Thoracic aorta (tissue), 2 donors: ENCODE results near the gene VIL1. TPM values are rescaled to one million over a fixed set of nuclear protein-coding genes. Genes with fewer than 3 reads are reported as not detected.

Experiments
- ATAC-seq: fragments of 150-250 bp; one replicate; pipeline ENCODE4 v1.8.0; 2017; ENCODE audit warnings: low read depth; ENCODE audit not compliant: insufficient number of reproducible peaks, low FRiP score
- DNase-seq: peaks from one replicate; pipeline ENCODE4 v3.0.0-alpha.2; 2020; ENCODE audit warnings: low spot score
- H3K27ac ChIP-seq, 2 donors: fragments of 200-600 bp; sonication (generic); 1 replicate in 1 of 2; 2 replicates in 1 of 2; pipeline ENCODE4 v1.5.1; 2016; ENCODE audit warnings: mild to moderate bottlenecking in 2 of 2, moderate library complexity in 2 of 2
- H3K27me3 ChIP-seq: fragments of 200-600 bp; sonication (generic); replicated peaks from 2 replicates; pipeline ENCODE4 v1.6.0; 2016; ENCODE audit warnings: mild to moderate bottlenecking; ENCODE audit not compliant: insufficient read depth
- H3K36me3 ChIP-seq: fragments of 200-600 bp; sonication (generic); one replicate; pipeline ENCODE4 v1.5.1; 2016
- H3K4me1 ChIP-seq, 2 donors: fragments of 200-600 bp; sonication (generic); 1 replicate in 1 of 2; 2 replicates in 1 of 2; pipeline versions ENCODE4 v1.5.1 to v1.6.0; 2016; ENCODE audit warnings: low read depth in 2 of 2, mild to moderate bottlenecking in 1 of 2; ENCODE audit not compliant: control insufficient read depth in 1 of 2
- H3K4me3 ChIP-seq: fragments of 200-600 bp; sonication (generic); 2 replicates; pipeline ENCODE4 v1.5.1; 2016; ENCODE audit warnings: mild to moderate bottlenecking
- H3K9me3 ChIP-seq: fragments of 200-600 bp; sonication (generic); 2 replicates; pipeline ENCODE4 v1.5.1; 2016
- total RNA-seq, 2 donors: library from RNA; depleted of rRNA; stranded (reverse); fragments of >200 nt; gene quantifications; one replicate each; pipeline versions ENCODE4 v1.1.0 to v1.2.3, GENCODE V29; 2016
- TF ChIP-seq, protein P1 (sequence below): fragments of 200-600 bp; sonication (generic); IDR thresholded peaks from one replicate; pipeline ENCODE4 v1.5.1; 2019; ENCODE audit warnings: antibody characterized with exemption

Gene VIL1
- total RNA-seq, 2 donors from 2014 or later = 3.6 TPM; not detected in 1

DNA sequence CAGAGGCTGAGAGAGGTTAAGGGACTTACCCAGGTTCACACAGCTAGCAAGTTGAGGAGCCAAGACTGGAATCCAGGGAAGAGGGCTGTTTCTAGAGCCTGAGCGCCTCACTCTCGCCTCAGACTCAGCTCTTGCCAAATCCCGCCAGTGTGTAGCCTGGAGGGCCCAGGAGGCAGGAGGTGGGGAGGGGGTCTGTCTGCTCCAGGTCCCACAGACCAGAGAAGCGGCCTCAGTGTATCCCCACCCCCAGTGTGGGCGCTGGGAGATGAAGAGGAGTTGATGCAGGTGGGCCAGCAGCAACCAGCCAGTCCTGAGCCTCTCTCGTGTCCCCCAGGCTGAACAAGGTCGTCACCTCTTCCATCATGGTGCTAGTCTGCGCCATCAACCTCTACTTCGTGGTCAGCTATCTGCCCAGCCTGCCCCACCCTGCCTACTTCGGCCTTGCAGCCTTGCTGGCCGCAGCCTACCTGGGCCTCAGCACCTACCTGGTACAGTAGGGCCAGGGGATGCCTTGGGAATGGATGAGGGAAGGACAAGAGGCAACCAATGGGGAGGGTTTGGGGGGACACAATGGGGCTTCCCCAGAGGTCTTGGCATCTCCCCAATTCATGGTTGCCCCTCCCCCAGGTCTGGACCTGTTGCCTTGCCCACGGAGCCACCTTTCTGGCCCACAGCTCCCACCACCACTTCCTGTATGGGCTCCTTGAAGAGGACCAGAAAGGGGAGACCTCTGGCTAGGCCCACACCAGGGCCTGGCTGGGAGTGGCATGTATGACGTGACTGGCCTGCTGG, 24.4 kb upstream of the VIL1 start:
- H3K4me3 ChIP-seq = no peak overlapping the region
- ATAC-seq (no peak), DNase-seq (no peak)
- TF ChIP-seq, protein P1, sequence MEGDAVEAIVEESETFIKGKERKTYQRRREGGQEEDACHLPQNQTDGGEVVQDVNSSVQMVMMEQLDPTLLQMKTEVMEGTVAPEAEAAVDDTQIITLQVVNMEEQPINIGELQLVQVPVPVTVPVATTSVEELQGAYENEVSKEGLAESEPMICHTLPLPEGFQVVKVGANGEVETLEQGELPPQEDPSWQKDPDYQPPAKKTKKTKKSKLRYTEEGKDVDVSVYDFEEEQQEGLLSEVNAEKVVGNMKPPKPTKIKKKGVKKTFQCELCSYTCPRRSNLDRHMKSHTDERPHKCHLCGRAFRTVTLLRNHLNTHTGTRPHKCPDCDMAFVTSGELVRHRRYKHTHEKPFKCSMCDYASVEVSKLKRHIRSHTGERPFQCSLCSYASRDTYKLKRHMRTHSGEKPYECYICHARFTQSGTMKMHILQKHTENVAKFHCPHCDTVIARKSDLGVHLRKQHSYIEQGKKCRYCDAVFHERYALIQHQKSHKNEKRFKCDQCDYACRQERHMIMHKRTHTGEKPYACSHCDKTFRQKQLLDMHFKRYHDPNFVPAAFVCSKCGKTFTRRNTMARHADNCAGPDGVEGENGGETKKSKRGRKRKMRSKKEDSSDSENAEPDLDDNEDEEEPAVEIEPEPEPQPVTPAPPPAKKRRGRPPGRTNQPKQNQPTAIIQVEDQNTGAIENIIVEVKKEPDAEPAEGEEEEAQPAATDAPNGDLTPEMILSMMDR = no peak
- no peaks in the 10 kb centered on the region for H3K9me3 ChIP-seq
- H3K27ac ChIP-seq = no peak overlapping the region
- peaks cover 5 to 14% of the 10 kb centered on the region in 2 donors for H3K4me1 ChIP-seq
- no peaks in the 10 kb centered on the region for H3K36me3 ChIP-seq
- no peaks in the 10 kb centered on the region for H3K27me3 ChIP-seq

- Histone ChIP-seq H3K4me1 (peaks cover 5 to 14% of the 10 kb centered on the region in 2 donors), H3K27ac (peak overlapping the region; percentile 99 to 100), H3K36me3 (no peaks in the 10 kb centered on the region), H3K9me3 (no peaks in the 10 kb centered on the region), H3K27me3 (no peaks in the 10 kb centered on the region), H3K4me3 (no peak overlapping the region)
- no peak for DNase-seq
- no peak for ATAC-seq
- TF ChIP-seq, protein P1 = no peak
These were observed 23.9 kb upstream of the VIL1 start for GRCh38 chr2:218395090-218395444.

GRCh38 chr2:218395456-218395825, 23.5 kb upstream of the VIL1 start:
- peak overlapping the region; percentile 99 to 100 for H3K27ac ChIP-seq
- H3K4me1 ChIP-seq = peaks cover 5 to 14% of the 10 kb centered on the region in 2 donors
- no peaks in the 10 kb centered on the region for H3K36me3 ChIP-seq
- no peaks in the 10 kb centered on the region for H3K9me3 ChIP-seq
- DNase-seq (no peak), ATAC-seq (no peak)
- H3K4me3 ChIP-seq = peak overlapping the region; percentile 79
- no peaks in the 10 kb centered on the region for H3K27me3 ChIP-seq
- TF ChIP-seq, protein P1 = no peak

GRCh38 chr2:218395826-218396687, 22.9 kb upstream of the VIL1 start:
- no peak for DNase-seq

More at GRCh38 chr2:218395826-218396687, 22.9 kb upstream of the VIL1 start:
- TF ChIP-seq, protein P1 = peak; percentile 93
- Histone ChIP-seq H3K9me3 (no peaks in the 10 kb centered on the region), H3K27me3 (no peaks in the 10 kb centered on the region), H3K4me3 (peak overlapping the region; percentile 79), H3K4me1 (peaks cover 5 to 16% of the 10 kb centered on the region in 2 donors), H3K36me3 (no peaks in the 10 kb centered on the region), H3K27ac (peak overlapping the region; percentile 99 to 100)
- peak; percentile 61 for ATAC-seq
